K562 (cell line): ENCODE data around the gene AMPD3. TPM values are rescaled to one million over a fixed set of nuclear protein-coding genes. Genes with fewer than 3 reads are reported as not detected.

Source experiments
- ELF2 ChIP-seq: fragments of 250-450 bp; sonication (Bioruptor Pico); IDR thresholded peaks from 2 replicates; pipeline ENCODE4 v1.5.0; 2021; ENCODE audit warnings: mild to moderate bottlenecking
- HCFC1 ChIP-seq: IDR thresholded peaks from 2 replicates; pipeline ENCODE4 v1.6.1; 2012; ENCODE audit warnings: low read depth, low read length, improper control_type of control experiment
- HDAC8 ChIP-seq: fragments of 450-650 bp; IDR thresholded peaks from 2 replicates; pipeline ENCODE4 v1.6.1; 2016; ENCODE audit warnings: mild to moderate bottlenecking, missing genetic modification characterization, moderate library complexity, missing compliant biosample characterization
- HMG20A ChIP-seq: fragments of 450-650 bp; formaldehyde crosslinking; conservative IDR thresholded peaks from 2 replicates; pipeline ENCODE4 v1.4.0; 2020; ENCODE audit warnings: mild to moderate bottlenecking, mixed read lengths
- JUND ChIP-seq, 2 experiments: IDR thresholded peaks; 2 replicates in 1 of 2; 3 replicates in 1 of 2; pipeline ENCODE4 v1.6.1; 2011; ENCODE audit warnings: borderline replicate concordance in 2 of 2, low read depth in 2 of 2, low read length in 2 of 2, improper control_type of control experiment in 1 of 2, missing biosample characterization in 1 of 2, missing genetic modification characterization in 1 of 2, missing genetic modification reagents in 1 of 2
- LEF1 ChIP-seq: fragments of 450-650 bp; IDR thresholded peaks from 2 replicates; pipeline ENCODE4 v1.6.1; 2016; ENCODE audit warnings: mild to moderate bottlenecking
- MAZ ChIP-seq, 2 experiments: fragments of 450-650 bp in 1 of 2; sonication (generic) in 1 of 2; formaldehyde crosslinking; IDR thresholded peaks in 1 of 2; conservative IDR thresholded peaks in 1 of 2; 2 replicates each; pipeline versions ENCODE4 v1.4.0 to v1.5.0; 2020; ENCODE audit warnings: mild to moderate bottlenecking in 1 of 2, missing genetic modification reagents in 1 of 2
- SREBF1 ChIP-seq: fragments of 150-350 bp; IDR thresholded peaks from 2 replicates; pipeline ENCODE4 v1.6.1; 2014; ENCODE audit warnings: antibody characterized with exemption, low read depth, low read length, borderline replicate concordance
- SRSF1 ChIP-seq: fragments of 200-400 bp; formaldehyde crosslinking; IDR thresholded peaks from 2 replicates; pipeline ENCODE4 v1.6.1; 2017; ENCODE audit warnings: mild to moderate bottlenecking, low read depth, low read length, moderate library complexity
- TAF15 ChIP-seq: fragments of 200-400 bp; formaldehyde crosslinking; IDR thresholded peaks from 2 replicates; pipeline ENCODE4 v1.6.1; 2017; ENCODE audit warnings: mild to moderate bottlenecking, low read depth, low read length, moderate library complexity
- ZNF232 ChIP-seq: sonication (generic); formaldehyde crosslinking; IDR thresholded peaks from 2 replicates; pipeline ENCODE4 v1.8.0; 2022; ENCODE audit warnings: mild to moderate bottlenecking, missing genetic modification reagents
- ZNF444 ChIP-seq: fragments of 250-450 bp; sonication (Bioruptor Pico); IDR thresholded peaks from 2 replicates; pipeline ENCODE4 v1.4.0; 2020; ENCODE audit warnings: mild to moderate bottlenecking, moderate library complexity
- polyA plus RNA-seq, 8 experiments: library from polyadenylated mRNA; depleted of rRNA in 4 of 8; stranded (reverse) in 5 of 8; unstranded in 3 of 8; fragments of >200 nt; fragmentation: Nextera tagmentation in 2 of 8; fragmentation: Illumina TruSeq in 1 of 8; extraction: Ambion mirVana in 2 of 8; extraction: Trizol in 1 of 8; gene quantifications; 2 replicates each; pipeline versions ENCODE4 v1.2.1 to v1.2.3, GENCODE V29; 2011 to 2014; ENCODE audit warnings: inconsistent platforms in 1 of 8, missing spikeins in 1 of 8
- total RNA-seq, 7 experiments: library from RNA; depleted of rRNA in 6 of 7; stranded (reverse); fragments of >200 nt in 6 of 7; fragmentation: Illumina TruSeq in 2 of 7; extraction: Trizol in 2 of 7; gene quantifications; 2 replicates each; pipeline versions ENCODE4 v1.2.1 to v1.2.3, GENCODE V29; 2011 to 2021; ENCODE audit warnings: low replicate concordance in 1 of 7
- TF ChIP-seq, protein P1 (sequence below): sonication (generic); formaldehyde crosslinking; IDR thresholded peaks from 2 replicates; pipeline ENCODE4 v1.8.0; 2022; ENCODE audit warnings: mild to moderate bottlenecking, missing genetic modification reagents, borderline replicate concordance
- TF ChIP-seq, protein P2 (sequence below): fragments of 450-650 bp; formaldehyde crosslinking; IDR thresholded peaks from 2 replicates; pipeline ENCODE4 v1.4.0; 2020; ENCODE audit warnings: mild to moderate bottlenecking
- TF ChIP-seq, protein P3 (sequence below): IDR thresholded peaks from 3 replicates; pipeline ENCODE4 v1.6.1; 2011; ENCODE audit warnings: borderline replicate concordance, mild to moderate bottlenecking, moderate library complexity; ENCODE audit not compliant: insufficient read length; ENCODE audit errors: extremely low read depth
- TF ChIP-seq, protein P4 (sequence below): fragments of 450-650 bp; formaldehyde crosslinking; IDR thresholded peaks from 2 replicates; pipeline ENCODE4 v1.4.0; 2020; ENCODE audit warnings: mild to moderate bottlenecking, moderate library complexity
- TF ChIP-seq, protein P5 (sequence below): fragments of 450-650 bp; IDR thresholded peaks from one replicate; pipeline ENCODE4 v1.6.1; 2018; ENCODE audit warnings: mild to moderate bottlenecking, moderate library complexity; ENCODE audit not compliant: partially characterized antibody

The AMPD3 gene
- total and polyA plus RNA-seq, 9 of the 15 experiments (the other 6 are each of a cell fraction or from before 2014, with no cell fraction given), result 4.4 to 23.6 (median 11.2) TPM

DNA sequence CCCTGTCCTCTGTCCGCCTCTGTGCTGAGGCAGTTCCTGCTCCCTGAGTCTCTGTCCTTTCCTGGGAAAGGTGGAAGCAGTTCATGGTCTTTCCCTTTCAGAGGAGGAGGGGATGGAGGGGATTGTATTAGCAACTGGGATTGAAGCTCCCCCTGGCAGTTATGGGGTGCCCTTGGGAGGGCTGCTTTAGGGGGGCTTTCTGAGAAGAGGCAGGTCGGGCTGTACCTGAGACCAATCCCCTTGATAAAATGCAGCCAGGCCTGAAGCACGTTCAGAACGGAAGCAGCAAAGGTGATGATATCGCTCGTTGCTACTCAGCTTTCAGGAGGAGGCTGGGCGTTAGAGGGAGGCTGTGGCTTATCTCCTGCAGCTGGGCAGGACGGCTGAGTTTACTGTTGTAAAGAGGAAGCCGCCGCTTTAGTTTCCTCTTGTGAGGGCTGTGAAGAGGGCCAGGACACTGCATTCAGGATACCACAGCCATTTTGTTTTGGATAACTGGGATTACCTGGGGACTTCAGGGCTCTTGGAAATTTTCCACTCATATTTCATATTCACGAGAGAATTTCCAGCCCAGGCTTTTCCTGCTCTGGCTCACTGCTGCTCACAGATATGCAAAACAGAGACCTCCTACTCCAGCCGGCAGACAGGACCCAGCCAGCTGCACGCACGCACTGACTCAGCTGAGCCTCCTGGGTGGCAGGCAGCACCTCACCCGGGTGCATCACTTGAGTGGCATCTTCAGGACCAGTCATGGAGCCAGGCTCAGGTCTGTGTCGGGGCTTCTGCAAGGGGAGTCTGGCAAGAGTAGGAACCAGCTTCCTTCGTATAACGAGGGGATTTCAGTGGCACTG lies 798 bp downstream of the AMPD3 start (continued):
- TF ChIP-seq, protein P1, sequence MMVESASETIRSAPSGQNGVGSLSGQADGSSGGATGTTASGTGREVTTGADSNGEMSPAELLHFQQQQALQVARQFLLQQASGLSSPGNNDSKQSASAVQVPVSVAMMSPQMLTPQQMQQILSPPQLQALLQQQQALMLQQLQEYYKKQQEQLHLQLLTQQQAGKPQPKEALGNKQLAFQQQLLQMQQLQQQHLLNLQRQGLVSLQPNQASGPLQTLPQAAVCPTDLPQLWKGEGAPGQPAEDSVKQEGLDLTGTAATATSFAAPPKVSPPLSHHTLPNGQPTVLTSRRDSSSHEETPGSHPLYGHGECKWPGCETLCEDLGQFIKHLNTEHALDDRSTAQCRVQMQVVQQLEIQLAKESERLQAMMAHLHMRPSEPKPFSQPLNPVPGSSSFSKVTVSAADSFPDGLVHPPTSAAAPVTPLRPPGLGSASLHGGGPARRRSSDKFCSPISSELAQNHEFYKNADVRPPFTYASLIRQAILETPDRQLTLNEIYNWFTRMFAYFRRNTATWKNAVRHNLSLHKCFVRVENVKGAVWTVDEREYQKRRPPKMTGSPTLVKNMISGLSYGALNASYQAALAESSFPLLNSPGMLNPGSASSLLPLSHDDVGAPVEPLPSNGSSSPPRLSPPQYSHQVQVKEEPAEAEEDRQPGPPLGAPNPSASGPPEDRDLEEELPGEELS (CRISPR knock-in tag), result no peak
- TF ChIP-seq HMG20A (CRISPR knock-in tag), result no peak
- peak; percentile 79 for TF ChIP-seq LEF1
- TF ChIP-seq, protein P2, sequence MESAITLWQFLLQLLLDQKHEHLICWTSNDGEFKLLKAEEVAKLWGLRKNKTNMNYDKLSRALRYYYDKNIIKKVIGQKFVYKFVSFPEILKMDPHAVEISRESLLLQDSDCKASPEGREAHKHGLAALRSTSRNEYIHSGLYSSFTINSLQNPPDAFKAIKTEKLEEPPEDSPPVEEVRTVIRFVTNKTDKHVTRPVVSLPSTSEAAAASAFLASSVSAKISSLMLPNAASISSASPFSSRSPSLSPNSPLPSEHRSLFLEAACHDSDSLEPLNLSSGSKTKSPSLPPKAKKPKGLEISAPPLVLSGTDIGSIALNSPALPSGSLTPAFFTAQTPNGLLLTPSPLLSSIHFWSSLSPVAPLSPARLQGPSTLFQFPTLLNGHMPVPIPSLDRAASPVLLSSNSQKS (CRISPR knock-in tag), result no peak
- no peak for TF ChIP-seq SRSF1
- TF ChIP-seq ZNF444 (CRISPR knock-in tag), result no peak
- TF ChIP-seq ELF2 (CRISPR knock-in tag), result peak; percentile 70; the same call in 1 of the 2 replicates
- no peak for TF ChIP-seq TAF15
- no peak; a peak in 1 of 4 replicates for TF ChIP-seq MAZ (CRISPR knock-in tag; conservative IDR thresholded peaks at IDR 0.05 in 1 of 2, IDR thresholded peaks at IDR 0.05 in 1 of 2)
- TF ChIP-seq, protein P3, sequence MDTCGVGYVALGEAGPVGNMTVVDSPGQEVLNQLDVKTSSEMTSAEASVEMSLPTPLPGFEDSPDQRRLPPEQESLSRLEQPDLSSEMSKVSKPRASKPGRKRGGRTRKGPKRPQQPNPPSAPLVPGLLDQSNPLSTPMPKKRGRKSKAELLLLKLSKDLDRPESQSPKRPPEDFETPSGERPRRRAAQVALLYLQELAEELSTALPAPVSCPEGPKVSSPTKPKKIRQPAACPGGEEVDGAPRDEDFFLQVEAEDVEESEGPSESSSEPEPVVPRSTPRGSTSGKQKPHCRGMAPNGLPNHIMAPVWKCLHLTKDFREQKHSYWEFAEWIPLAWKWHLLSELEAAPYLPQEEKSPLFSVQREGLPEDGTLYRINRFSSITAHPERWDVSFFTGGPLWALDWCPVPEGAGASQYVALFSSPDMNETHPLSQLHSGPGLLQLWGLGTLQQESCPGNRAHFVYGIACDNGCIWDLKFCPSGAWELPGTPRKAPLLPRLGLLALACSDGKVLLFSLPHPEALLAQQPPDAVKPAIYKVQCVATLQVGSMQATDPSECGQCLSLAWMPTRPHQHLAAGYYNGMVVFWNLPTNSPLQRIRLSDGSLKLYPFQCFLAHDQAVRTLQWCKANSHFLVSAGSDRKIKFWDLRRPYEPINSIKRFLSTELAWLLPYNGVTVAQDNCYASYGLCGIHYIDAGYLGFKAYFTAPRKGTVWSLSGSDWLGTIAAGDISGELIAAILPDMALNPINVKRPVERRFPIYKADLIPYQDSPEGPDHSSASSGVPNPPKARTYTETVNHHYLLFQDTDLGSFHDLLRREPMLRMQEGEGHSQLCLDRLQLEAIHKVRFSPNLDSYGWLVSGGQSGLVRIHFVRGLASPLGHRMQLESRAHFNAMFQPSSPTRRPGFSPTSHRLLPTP, result no peak
- TF ChIP-seq, protein P4, sequence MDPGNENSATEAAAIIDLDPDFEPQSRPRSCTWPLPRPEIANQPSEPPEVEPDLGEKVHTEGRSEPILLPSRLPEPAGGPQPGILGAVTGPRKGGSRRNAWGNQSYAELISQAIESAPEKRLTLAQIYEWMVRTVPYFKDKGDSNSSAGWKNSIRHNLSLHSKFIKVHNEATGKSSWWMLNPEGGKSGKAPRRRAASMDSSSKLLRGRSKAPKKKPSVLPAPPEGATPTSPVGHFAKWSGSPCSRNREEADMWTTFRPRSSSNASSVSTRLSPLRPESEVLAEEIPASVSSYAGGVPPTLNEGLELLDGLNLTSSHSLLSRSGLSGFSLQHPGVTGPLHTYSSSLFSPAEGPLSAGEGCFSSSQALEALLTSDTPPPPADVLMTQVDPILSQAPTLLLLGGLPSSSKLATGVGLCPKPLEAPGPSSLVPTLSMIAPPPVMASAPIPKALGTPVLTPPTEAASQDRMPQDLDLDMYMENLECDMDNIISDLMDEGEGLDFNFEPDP (CRISPR knock-in tag), result no peak
- no peak for TF ChIP-seq HDAC8 (tag)
- TF ChIP-seq SREBF1, result no peak
- no peak for TF ChIP-seq ZNF232 (CRISPR knock-in tag)
- peak; percentile 77 for TF ChIP-seq JUND (IDR thresholded peaks at IDR 0.05; ENCODE audit: borderline replicate concordance, low read depth, low read length)
- peak; percentile 42; the same call in 1 of the 3 replicates for TF ChIP-seq JUND (tag; IDR thresholded peaks at IDR 0.05; ENCODE audit: borderline replicate concordance, low read depth, low read length)
- TF ChIP-seq HCFC1, result no peak
- TF ChIP-seq, protein P5, sequence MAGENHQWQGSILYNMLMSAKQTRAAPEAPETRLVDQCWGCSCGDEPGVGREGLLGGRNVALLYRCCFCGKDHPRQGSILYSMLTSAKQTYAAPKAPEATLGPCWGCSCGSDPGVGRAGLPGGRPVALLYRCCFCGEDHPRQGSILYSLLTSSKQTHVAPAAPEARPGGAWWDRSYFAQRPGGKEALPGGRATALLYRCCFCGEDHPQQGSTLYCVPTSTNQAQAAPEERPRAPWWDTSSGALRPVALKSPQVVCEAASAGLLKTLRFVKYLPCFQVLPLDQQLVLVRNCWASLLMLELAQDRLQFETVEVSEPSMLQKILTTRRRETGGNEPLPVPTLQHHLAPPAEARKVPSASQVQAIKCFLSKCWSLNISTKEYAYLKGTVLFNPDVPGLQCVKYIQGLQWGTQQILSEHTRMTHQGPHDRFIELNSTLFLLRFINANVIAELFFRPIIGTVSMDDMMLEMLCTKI, result no peak
